H1 (cell line): ENCODE results near the gene ZMYND15. TPM values are rescaled to one million over a fixed set of nuclear protein-coding genes. Genes with fewer than 3 reads are reported as not detected.

ENCODE experiments used
- CTCF ChIA-PET: fragments of 300-600 bp; sonication (Branson Sonifier 250); formaldehyde crosslinking; loops from one replicate; lab custom pipeline; 2021; ENCODE audit not compliant: partially characterized antibody; lab: Charles Lee
- POLR2A ChIA-PET: fragments of 300-600 bp; sonication (Branson Sonifier 250); formaldehyde crosslinking; loops from one replicate; lab custom pipeline; 2021; ENCODE audit warnings: inconsistent platforms; ENCODE audit not compliant: partially characterized antibody; lab: Charles Lee
- DNase-seq, 2 experiments: peaks; one replicate each; pipeline versions ENCODE4 v3.0.0 to v3.0.0-alpha.2; 2010 to 2022; ENCODE audit warnings: low spot score in 2 of 2, low read depth in 1 of 2, mixed read lengths in 1 of 2
- FAIRE-seq: peaks from 2 replicates; lab custom pipeline; 2011; peaks lifted over from hg19 to GRCh38; lab: Jason Lieb, UNC
- H2AFZ ChIP-seq: 2 replicates; pipeline ENCODE4 v1.8.1; 2012; ENCODE audit warnings: low read length, inconsistent platforms
- H2AK5ac ChIP-seq: 2 replicates; pipeline ENCODE4 v1.6.1; 2013; ENCODE audit warnings: low read depth, low read length
- H2BK120ac ChIP-seq: replicated peaks from 2 replicates; pipeline ENCODE3; 2013; ENCODE audit warnings: low read depth, low read length, inconsistent platforms
- H2BK12ac ChIP-seq: 2 replicates; pipeline ENCODE4 v1.6.1; 2013; ENCODE audit warnings: low read depth, low read length
- H2BK15ac ChIP-seq: 2 replicates; pipeline ENCODE4 v1.6.1; 2013; ENCODE audit warnings: low read length
- H2BK20ac ChIP-seq: 2 replicates; pipeline ENCODE4 v1.6.1; 2013; ENCODE audit warnings: low read length
- H2BK5ac ChIP-seq: 2 replicates; pipeline ENCODE4 v1.6.1; 2013; ENCODE audit warnings: low read depth, low read length
- H3K14ac ChIP-seq: 2 replicates; pipeline ENCODE4 v1.6.1; 2013; ENCODE audit warnings: inconsistent platforms; ENCODE audit not compliant: insufficient read length
- H3K18ac ChIP-seq: 2 replicates; pipeline ENCODE4 v1.6.1; 2013; ENCODE audit warnings: low read length; ENCODE audit errors: extremely low read depth
- H3K23ac ChIP-seq: 2 replicates; pipeline ENCODE4 v1.6.1; 2013; ENCODE audit warnings: inconsistent platforms; ENCODE audit not compliant: insufficient read length
- H3K23me2 ChIP-seq: 2 replicates; pipeline ENCODE4 v1.6.1; 2013; ENCODE audit warnings: low read depth, low read length
- H3K27ac ChIP-seq: 2 replicates; pipeline ENCODE4 v1.6.1; 2011; ENCODE audit warnings: low read depth, low read length, inconsistent platforms
- H3K27me3 ChIP-seq, 4 experiments: replicated peaks in 1 of 4; 1 replicate in 1 of 4; 2 replicates in 3 of 4; pipeline versions ENCODE4 v1.6.1 to v1.8.1; 2011 to 2013; ENCODE audit warnings: low read length in 3 of 4, mild to moderate bottlenecking in 3 of 4, inconsistent platforms in 2 of 4, mixed read lengths in 2 of 4, moderate library complexity in 1 of 4; ENCODE audit not compliant: control insufficient read depth in 3 of 4, insufficient read depth in 3 of 4; ENCODE audit errors: extremely low read depth in 1 of 4
- H3K36me3 ChIP-seq, 4 experiments: 2 replicates each; pipeline versions ENCODE4 v1.6.1 to v1.8.1; 2011 to 2013; ENCODE audit warnings: mild to moderate bottlenecking in 4 of 4, low read length in 3 of 4, moderate library complexity in 2 of 4, control low read depth in 1 of 4, inconsistent platforms in 1 of 4; ENCODE audit not compliant: insufficient read depth in 4 of 4, control insufficient read depth in 2 of 4
- H3K4ac ChIP-seq: replicated peaks from 2 replicates; pipeline ENCODE3; 2013; ENCODE audit warnings: low read length, low read depth, mixed read lengths, inconsistent platforms; ENCODE audit not compliant: insufficient read length
- H3K4me1 ChIP-seq, 4 experiments: replicated peaks in 1 of 4; 1 replicate in 1 of 4; 2 replicates in 3 of 4; pipeline versions ENCODE4 v1.6.1 to v1.8.1; 2011 to 2013; ENCODE audit warnings: low read length in 3 of 4, inconsistent platforms in 2 of 4, mixed read lengths in 1 of 4; ENCODE audit not compliant: insufficient read depth in 4 of 4, control insufficient read depth in 3 of 4
- H3K4me2 ChIP-seq, 2 experiments: 2 replicates each; pipeline versions ENCODE4 v1.6.1 to v1.8.1; 2011 to 2013; ENCODE audit warnings: low read depth in 2 of 2, low read length in 2 of 2, control low read depth in 1 of 2, inconsistent platforms in 1 of 2, mild to moderate bottlenecking in 1 of 2; ENCODE audit not compliant: insufficient read depth in 1 of 2
- H3K4me3 ChIP-seq, 4 experiments: fragments of 200-600, 300-600 bp in 1 of 4; sonication (generic), shearing (Covaris generic), sonication (Bioruptor Twin) in 1 of 4; 2 replicates each; pipeline versions ENCODE4 v1.5.1 to v1.8.1; 2011 to 2016; ENCODE audit warnings: low read length in 4 of 4, low read depth in 3 of 4, control low read depth in 2 of 4, inconsistent platforms in 2 of 4, mild to moderate bottlenecking in 2 of 4, mixed read lengths in 1 of 4, moderate library complexity in 1 of 4; ENCODE audit not compliant: insufficient read depth in 2 of 4; ENCODE audit errors: extremely low read depth in 1 of 4
- H3K56ac ChIP-seq: replicated peaks from 2 replicates; pipeline ENCODE3; 2013; ENCODE audit warnings: low read depth, mild to moderate bottlenecking, mixed read lengths, low read length, inconsistent platforms; ENCODE audit not compliant: insufficient read length
- H3K79me1 ChIP-seq: 2 replicates; pipeline ENCODE4 v1.6.1; 2013; ENCODE audit warnings: low read depth, low read length, control low read depth
- H3K79me2 ChIP-seq, 2 experiments: 2 replicates each; pipeline versions ENCODE4 v1.6.1 to v1.8.1; 2012 to 2013; ENCODE audit warnings: low read length in 2 of 2, mild to moderate bottlenecking in 2 of 2, inconsistent platforms in 1 of 2; ENCODE audit not compliant: insufficient read depth in 2 of 2, control insufficient read depth in 1 of 2
- H3K9ac ChIP-seq, 4 experiments: replicated peaks in 1 of 4; 1 replicate in 1 of 4; 2 replicates in 3 of 4; pipeline versions ENCODE4 v1.6.1 to v1.8.1; 2011 to 2013; ENCODE audit warnings: low read depth in 3 of 4, low read length in 3 of 4, control low read depth in 2 of 4, mild to moderate bottlenecking in 2 of 4, moderate library complexity in 2 of 4, inconsistent platforms in 1 of 4; ENCODE audit errors: extremely low read depth in 1 of 4
- H3K9me3 ChIP-seq, 2 experiments: 2 replicates each; pipeline versions ENCODE4 v1.6.1 to v1.8.1; 2012 to 2013; ENCODE audit warnings: mild to moderate bottlenecking in 2 of 2, moderate library complexity in 2 of 2, control low read depth in 1 of 2, inconsistent platforms in 1 of 2, low read depth in 1 of 2, low read length in 1 of 2, mixed read lengths in 1 of 2; ENCODE audit not compliant: insufficient read depth in 2 of 2
- H4K20me1 ChIP-seq, 2 experiments: replicated peaks in 1 of 2; 2 replicates each; pipeline versions ENCODE3 to v1.8.1; 2011 to 2013; ENCODE audit warnings: inconsistent platforms in 2 of 2, low read length in 2 of 2, mild to moderate bottlenecking in 1 of 2; ENCODE audit not compliant: insufficient read depth in 2 of 2, control insufficient read depth in 1 of 2
- H4K5ac ChIP-seq: 2 replicates; pipeline ENCODE4 v1.6.1; 2013; ENCODE audit warnings: low read length, low read depth, mixed read lengths, inconsistent platforms; ENCODE audit not compliant: insufficient read length
- H4K8ac ChIP-seq: 2 replicates; pipeline ENCODE4 v1.8.0; 2013; ENCODE audit warnings: mild to moderate bottlenecking, moderate library complexity, low read length, inconsistent platforms; ENCODE audit not compliant: insufficient read depth; ENCODE audit errors: extremely low read depth
- H4K91ac ChIP-seq: replicated peaks from 2 replicates; pipeline ENCODE3; 2013; ENCODE audit warnings: low read length, mixed read lengths, inconsistent platforms; ENCODE audit not compliant: insufficient read length
- CBX5 ChIP-seq: fragments of 300-800, 300-1000 bp; sonication (generic); IDR thresholded peaks from 2 replicates; pipeline ENCODE4 v1.7.1; 2016; ENCODE audit warnings: antibody characterized with exemption, low read length, low read depth
- CHD1 ChIP-seq: IDR thresholded peaks from 2 replicates; pipeline ENCODE4 v1.6.1; 2012; ENCODE audit warnings: low read depth, low read length, improper control_type of control experiment
- NANOG ChIP-seq: IDR thresholded peaks from 2 replicates; pipeline ENCODE4 v1.6.1; 2011; ENCODE audit warnings: low read length, low read depth, mild to moderate bottlenecking, inconsistent platforms; ENCODE audit not compliant: insufficient read depth, poor library complexity, severe bottlenecking
- PHF8 ChIP-seq: fragments of 200-600 bp; sonication (generic); conservative IDR thresholded peaks from 2 replicates; pipeline ENCODE4 v1.7.1; 2012; ENCODE audit warnings: low read depth, mild to moderate bottlenecking, inconsistent platforms, low read length, moderate library complexity
- POU5F1 ChIP-seq: IDR thresholded peaks from 2 replicates; pipeline ENCODE4 v1.6.1; 2011; ENCODE audit warnings: low read depth, mild to moderate bottlenecking, low read length, moderate library complexity
- SRF ChIP-seq: IDR thresholded peaks from 2 replicates; pipeline ENCODE4 v1.6.1; 2011; ENCODE audit warnings: mild to moderate bottlenecking, low read depth, low read length, moderate library complexity
- YY1 ChIP-seq: IDR thresholded peaks from 2 replicates; pipeline ENCODE4 v1.6.1; 2011; ENCODE audit warnings: low read depth, mild to moderate bottlenecking, low read length
- WGBS, 2 experiments: shearing (Covaris generic) in 1 of 2; methylation state at CpG; one replicate each; pipeline versions ENCODE4 v1.1.6 to v1.1.7; 2013 to 2015; ENCODE audit warnings: low lambda C conversion rate in 2 of 2, mixed read lengths in 2 of 2, inconsistent platforms in 1 of 2, low coverage in 1 of 2, missing lambda C conversion rate in 1 of 2; ENCODE audit not compliant: insufficient replicate concordance in 2 of 2, insufficient coverage in 1 of 2, insufficient read length in 1 of 2; ENCODE audit errors: extremely low coverage in 1 of 2, missing lambda C conversion rate in 1 of 2; 5-methylcytosine and 5-hydroxymethylcytosine counted together
- polyA plus RNA-seq, 7 experiments: library from polyadenylated mRNA; depleted of rRNA in 3 of 7; stranded (reverse) in 5 of 7; unstranded in 2 of 7; fragments of >200 nt in 5 of 7; fragments of 200-250 nt in 2 of 7; gene quantifications; 1 replicate in 5 of 7; 2 replicates in 1 of 7; 4 replicates in 1 of 7; pipeline versions ENCODE4 v1.2.1 to v1.2.3, GENCODE V29; 2011 to 2013; ENCODE audit warnings: missing spikeins in 2 of 7, mixed read lengths in 2 of 7
- total RNA-seq: library from RNA; stranded (reverse); fragmentation: NEBNext Ultra II Directional; extraction: Animal tissue kit (Norgen Biotek cat#: 25700); gene quantifications from 2 replicates; pipeline ENCODE4 v1.2.1, GENCODE V29; 2021
- TF ChIP-seq, protein P1 (sequence below): IDR thresholded peaks from 2 replicates; pipeline ENCODE4 v1.6.1; 2012; ENCODE audit warnings: inconsistent platforms
- TF ChIP-seq, protein P2 (sequence below), 3 experiments: IDR thresholded peaks; 1 replicate in 2 of 3; 2 replicates in 1 of 3; pipeline versions ENCODE4 v1.5.1 to v1.6.1; 2011; ENCODE audit warnings: low read length in 3 of 3, mild to moderate bottlenecking in 3 of 3, inconsistent platforms in 2 of 3, low read depth in 1 of 3, moderate library complexity in 1 of 3; ENCODE audit not compliant: insufficient read depth in 1 of 3; ENCODE audit errors: control extremely low read depth in 1 of 3
- TF ChIP-seq, protein P3 (sequence below): IDR thresholded peaks from 2 replicates; pipeline ENCODE4 v1.6.1; 2011; ENCODE audit warnings: low read length, improper control_type of control experiment

The ZMYND15 gene
- total and polyA plus RNA-seq, 2 of the 8 experiments (the other 6 are each of a cell fraction or from before 2014, with no cell fraction given) = 0.53 to 0.58 TPM

DNA sequence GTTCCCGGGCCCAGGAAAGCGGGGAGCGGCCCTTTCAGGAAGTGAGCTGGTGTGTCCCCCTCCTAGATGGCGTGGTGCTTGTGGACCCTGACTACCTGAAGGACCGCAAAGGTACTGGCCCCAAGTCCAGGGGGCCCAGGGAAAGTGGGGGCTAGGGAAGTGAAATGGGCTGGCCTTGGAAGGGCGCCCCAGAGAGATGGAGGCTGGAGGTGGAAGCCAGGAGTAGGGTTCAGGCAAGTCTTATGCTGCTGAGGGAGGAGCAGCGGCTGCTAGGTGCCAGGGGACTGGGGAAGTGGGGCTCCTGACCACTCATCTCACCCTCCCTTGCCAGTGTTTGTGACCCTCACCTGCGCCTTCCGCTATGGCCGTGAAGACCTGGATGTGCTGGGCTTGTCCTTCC lies 23.6 kb upstream of the ZMYND15 start:
- Histone ChIP-seq H4K91ac (no peak overlapping the region), H3K27me3 (no peaks in the 10 kb centered on the region), H3K9me3 (no peaks in the 10 kb centered on the region), H2BK15ac (no peak overlapping the region), H4K5ac (no peak overlapping the region), H3K14ac (no peak overlapping the region), H2BK120ac (no peak overlapping the region), H2BK12ac (no peak overlapping the region), H2AFZ (no peak overlapping the region), H3K4me1 (peaks cover 0 to 7% (median 5%) of the 10 kb centered on the region in 4 experiments; a peak in 4 of 7 replicates), H2BK5ac (no peak overlapping the region), H3K27ac (no peak overlapping the region), H3K4me3 (no peak overlapping the region), H3K36me3 (peaks cover 0 to 36% (median 18%) of the 10 kb centered on the region in 4 experiments; a peak in 7 of 8 replicates), H3K79me2 (peaks cover 0 to 19% of the 10 kb centered on the region in 2 experiments; a peak in 2 of 4 replicates), H2BK20ac (no peak overlapping the region), H3K9ac (no peak overlapping the region), H3K79me1 (peaks cover 7% of the 10 kb centered on the region; the same call in 1 of the 2 replicates), H3K23ac (no peak overlapping the region), H3K4me2 (no peak overlapping the region), H3K4ac (no peak overlapping the region), H3K23me2 (peaks cover 1% of the 10 kb centered on the region), H2AK5ac (no peak overlapping the region), H4K8ac (no peak overlapping the region), H4K20me1 (peaks cover 0 to 7% of the 10 kb centered on the region in 2 experiments), H3K18ac (no peak overlapping the region), H3K56ac (no peak overlapping the region)
- ChIA-PET CTCF (interaction anchor here (1.0 to 1.1 kb wide), 2 partner anchors 17 to 27 kb away, joined by 3 to 4 read pairs; no protein-coding TSS in a partner anchor), POLR2A (interaction anchor here (1.0 kb wide), 1 partner anchor 14 kb away, joined by 4 read pairs; no protein-coding TSS in a partner anchor)
- no peak for FAIRE-seq
- DNase-seq = no peak
- WGBS, 2 experiments = 87% methylated on average over 8 of the region's 10 CpGs; no CpG with 5 or more reads in 1 of the 2 experiments
- TF ChIP-seq NANOG (no peak), YY1 (no peak), CHD1 (no peak), CBX5 (no peak), POU5F1 (no peak), PHF8 (no peak), SRF (no peak)
- TF ChIP-seq, protein P1, sequence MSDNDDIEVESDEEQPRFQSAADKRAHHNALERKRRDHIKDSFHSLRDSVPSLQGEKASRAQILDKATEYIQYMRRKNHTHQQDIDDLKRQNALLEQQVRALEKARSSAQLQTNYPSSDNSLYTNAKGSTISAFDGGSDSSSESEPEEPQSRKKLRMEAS = no peak
- TF ChIP-seq, protein P2, sequence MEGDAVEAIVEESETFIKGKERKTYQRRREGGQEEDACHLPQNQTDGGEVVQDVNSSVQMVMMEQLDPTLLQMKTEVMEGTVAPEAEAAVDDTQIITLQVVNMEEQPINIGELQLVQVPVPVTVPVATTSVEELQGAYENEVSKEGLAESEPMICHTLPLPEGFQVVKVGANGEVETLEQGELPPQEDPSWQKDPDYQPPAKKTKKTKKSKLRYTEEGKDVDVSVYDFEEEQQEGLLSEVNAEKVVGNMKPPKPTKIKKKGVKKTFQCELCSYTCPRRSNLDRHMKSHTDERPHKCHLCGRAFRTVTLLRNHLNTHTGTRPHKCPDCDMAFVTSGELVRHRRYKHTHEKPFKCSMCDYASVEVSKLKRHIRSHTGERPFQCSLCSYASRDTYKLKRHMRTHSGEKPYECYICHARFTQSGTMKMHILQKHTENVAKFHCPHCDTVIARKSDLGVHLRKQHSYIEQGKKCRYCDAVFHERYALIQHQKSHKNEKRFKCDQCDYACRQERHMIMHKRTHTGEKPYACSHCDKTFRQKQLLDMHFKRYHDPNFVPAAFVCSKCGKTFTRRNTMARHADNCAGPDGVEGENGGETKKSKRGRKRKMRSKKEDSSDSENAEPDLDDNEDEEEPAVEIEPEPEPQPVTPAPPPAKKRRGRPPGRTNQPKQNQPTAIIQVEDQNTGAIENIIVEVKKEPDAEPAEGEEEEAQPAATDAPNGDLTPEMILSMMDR (IDR thresholded peaks at IDR 0.05; ENCODE audit: control extremely low read depth in 1 of 3, insufficient read depth in 1 of 3, low read depth in 1 of 3, low read length in 3 of 3) = no peak
- TF ChIP-seq, protein P3, sequence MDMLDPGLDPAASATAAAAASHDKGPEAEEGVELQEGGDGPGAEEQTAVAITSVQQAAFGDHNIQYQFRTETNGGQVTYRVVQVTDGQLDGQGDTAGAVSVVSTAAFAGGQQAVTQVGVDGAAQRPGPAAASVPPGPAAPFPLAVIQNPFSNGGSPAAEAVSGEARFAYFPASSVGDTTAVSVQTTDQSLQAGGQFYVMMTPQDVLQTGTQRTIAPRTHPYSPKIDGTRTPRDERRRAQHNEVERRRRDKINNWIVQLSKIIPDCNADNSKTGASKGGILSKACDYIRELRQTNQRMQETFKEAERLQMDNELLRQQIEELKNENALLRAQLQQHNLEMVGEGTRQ = no peak
